ENCODE data around the gene KAT6B.

The KAT6B gene

GRCh38 chr10:74955796-74956195 lies 129.4 kb downstream of the KAT6B start:
- Mint-ChIP-seq H3K4me1 (peaks cover 46% of the 10 kb centered on the region), H3K27me3 (no peaks in the 10 kb centered on the region), H3K4me3 (no peak overlapping the region), H3K27ac (peak overlapping the region; percentile 12), H3K36me3 (peaks cover 7% of the 10 kb centered on the region), H3K9me3 (no peaks in the 10 kb centered on the region)

DNA sequence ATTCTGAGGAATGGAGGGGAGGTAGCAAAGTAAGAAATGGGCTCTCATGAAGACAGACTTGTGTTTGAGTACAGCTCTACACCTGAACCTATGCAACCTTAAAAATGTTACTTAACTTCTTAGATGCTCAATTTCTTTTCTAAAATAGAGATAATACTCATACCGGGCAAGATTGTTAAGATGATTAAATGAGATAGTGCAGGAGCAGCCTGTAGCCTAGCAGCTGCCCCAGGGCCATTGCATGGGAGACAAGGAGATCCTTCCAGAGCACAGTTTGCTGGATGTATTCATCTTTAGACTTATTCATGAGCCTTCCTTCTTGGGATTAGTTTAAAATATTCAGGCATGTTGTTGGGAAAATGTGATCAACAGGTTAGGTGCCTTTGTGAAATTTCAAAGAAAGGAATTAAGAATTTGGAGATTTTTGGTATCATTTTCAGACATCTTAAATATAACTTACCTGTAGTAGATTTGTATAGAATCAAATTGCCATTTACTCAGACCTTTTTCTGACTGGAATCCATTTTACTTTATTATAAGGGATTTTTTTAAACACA lies 130.2 kb downstream of the KAT6B start:
- no peaks in the 10 kb centered on the region for H3K9me3 Mint-ChIP-seq
- H3K27ac Mint-ChIP-seq, result no peak overlapping the region
- H3K4me3 Mint-ChIP-seq, result no peak overlapping the region
- H3K4me1 Mint-ChIP-seq, result peaks cover 50% of the 10 kb centered on the region
- peaks cover 2% of the 10 kb centered on the region for H3K36me3 Mint-ChIP-seq
- H3K27me3 Mint-ChIP-seq, result no peaks in the 10 kb centered on the region

- H3K36me3 Mint-ChIP-seq, result peaks cover 2% of the 10 kb centered on the region
- peaks cover 48% of the 10 kb centered on the region for H3K4me1 Mint-ChIP-seq
- no peak overlapping the region for H3K4me3 Mint-ChIP-seq
- no peaks in the 10 kb centered on the region for H3K27me3 Mint-ChIP-seq
- H3K27ac Mint-ChIP-seq, result peak overlapping the region; percentile 27
- no peaks in the 10 kb centered on the region for H3K9me3 Mint-ChIP-seq
Measured at GRCh38 chr10:74957285-74957961, 131.0 kb downstream of the KAT6B start.

- no peak overlapping the region for H3K4me3 Mint-ChIP-seq
- H3K9me3 Mint-ChIP-seq, result no peaks in the 10 kb centered on the region
- no peak overlapping the region for H3K27ac Mint-ChIP-seq
- H3K27me3 Mint-ChIP-seq, result no peaks in the 10 kb centered on the region
- H3K4me1 Mint-ChIP-seq, result peaks cover 47% of the 10 kb centered on the region
- H3K36me3 Mint-ChIP-seq, result peaks cover 4% of the 10 kb centered on the region
Measured at GRCh38 chr10:74958316-74958715, 131.9 kb downstream of the KAT6B start.

GRCh38 chr10:74960670-74961069 lies 134.3 kb downstream of the KAT6B start:
- Mint-ChIP-seq H3K27ac (peak overlapping the region; percentile 42), H3K36me3 (peaks cover 5% of the 10 kb centered on the region), H3K4me3 (no peak overlapping the region), H3K27me3 (no peaks in the 10 kb centered on the region), H3K9me3 (no peaks in the 10 kb centered on the region), H3K4me1 (peaks cover 57% of the 10 kb centered on the region)

DNA sequence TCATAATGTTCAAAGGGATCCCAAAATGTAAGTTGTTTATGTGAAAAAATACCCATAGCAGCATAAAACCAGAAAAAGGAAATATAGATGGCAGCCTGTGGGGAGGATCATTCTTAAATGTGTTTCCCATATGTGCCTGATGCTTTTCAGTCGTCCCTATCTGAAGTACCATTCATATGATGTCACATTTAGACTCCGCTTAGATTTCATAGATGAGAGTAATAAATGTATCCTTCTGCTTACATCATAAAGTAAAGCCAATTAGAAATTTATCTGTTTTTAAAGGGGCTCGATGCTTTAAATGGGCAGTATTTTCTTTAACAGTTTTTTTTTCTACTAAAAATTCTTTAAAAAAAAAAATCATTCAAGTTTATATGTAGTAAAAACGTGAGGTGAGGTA lies 136.1 kb downstream of the KAT6B start:
- peaks cover 9% of the 10 kb centered on the region for H3K36me3 Mint-ChIP-seq
- H3K9me3 Mint-ChIP-seq, result no peaks in the 10 kb centered on the region
- no peaks in the 10 kb centered on the region for H3K27me3 Mint-ChIP-seq
- no peak overlapping the region for H3K27ac Mint-ChIP-seq
- peaks cover 54% of the 10 kb centered on the region for H3K4me1 Mint-ChIP-seq
- no peak overlapping the region for H3K4me3 Mint-ChIP-seq

GRCh38 chr10:74963549-74963948 lies 137.1 kb downstream of the KAT6B start:
- Mint-ChIP-seq H3K9me3 (no peaks in the 10 kb centered on the region), H3K4me1 (peaks cover 60% of the 10 kb centered on the region), H3K27ac (peak overlapping the region; percentile 75), H3K27me3 (no peaks in the 10 kb centered on the region), H3K36me3 (peaks cover 9% of the 10 kb centered on the region), H3K4me3 (no peak overlapping the region)

- Mint-ChIP-seq H3K4me1 (peaks cover 68% of the 10 kb centered on the region), H3K9me3 (no peaks in the 10 kb centered on the region), H3K27me3 (no peaks in the 10 kb centered on the region), H3K36me3 (peaks cover 10% of the 10 kb centered on the region), H3K4me3 (peak overlapping the region; percentile 81), H3K27ac (peak overlapping the region; percentile 93)
Measured at GRCh38 chr10:74967911-74968666, 141.7 kb downstream of the KAT6B start.

- Mint-ChIP-seq H3K27me3 (no peaks in the 10 kb centered on the region), H3K9me3 (no peaks in the 10 kb centered on the region), H3K4me3 (peak overlapping the region; percentile 81), H3K27ac (peak overlapping the region; percentile 93), H3K36me3 (peaks cover 11% of the 10 kb centered on the region), H3K4me1 (peaks cover 62% of the 10 kb centered on the region)
Measured at GRCh38 chr10:74968667-74969061, 142.3 kb downstream of the KAT6B start.

DNA sequence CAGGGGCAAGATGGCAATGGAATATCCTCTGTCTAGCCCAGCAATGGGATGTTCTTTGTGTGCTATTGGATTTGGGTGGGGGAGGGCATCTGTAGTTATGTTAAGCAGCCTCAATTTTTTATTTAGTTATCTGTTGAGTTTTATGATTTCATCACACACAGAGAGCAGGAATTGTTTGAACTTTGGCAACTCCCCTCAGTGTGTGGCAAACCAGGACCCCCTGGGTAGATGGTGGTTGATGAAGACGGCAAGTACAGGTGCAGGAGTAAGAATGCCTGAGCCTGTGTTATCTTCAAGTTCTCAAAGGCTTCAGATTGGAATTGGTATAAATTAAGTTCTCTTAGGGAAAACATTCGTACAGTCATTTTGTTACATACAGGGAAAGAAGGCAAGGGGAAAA lies 142.7 kb downstream of the KAT6B start:
- Mint-ChIP-seq H3K27me3 (no peaks in the 10 kb centered on the region), H3K4me1 (peaks cover 61% of the 10 kb centered on the region), H3K36me3 (peaks cover 12% of the 10 kb centered on the region), H3K4me3 (peak overlapping the region; percentile 81), H3K9me3 (no peaks in the 10 kb centered on the region), H3K27ac (peak overlapping the region; percentile 93)

DNA sequence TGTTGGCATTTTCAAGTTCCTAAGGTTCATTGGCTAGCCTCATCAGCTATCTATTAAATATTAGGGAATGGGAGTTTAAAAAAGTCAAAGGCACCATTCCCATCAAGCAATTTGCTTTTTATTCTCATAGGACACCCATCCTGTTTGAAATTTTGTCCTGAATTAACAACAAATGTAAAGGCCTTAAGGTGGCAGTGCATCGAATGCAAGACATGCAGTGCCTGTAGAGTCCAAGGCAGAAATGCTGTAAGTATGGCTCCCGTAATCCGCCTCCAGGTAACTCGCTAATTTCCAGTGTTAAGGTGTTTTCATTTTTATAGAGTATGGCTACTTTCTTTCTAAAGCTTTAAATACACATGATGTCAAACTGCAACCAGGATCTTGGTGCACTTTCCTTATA lies 143.1 kb downstream of the KAT6B start:
- H3K27ac Mint-ChIP-seq, result peak overlapping the region; percentile 93
- H3K4me1 Mint-ChIP-seq, result peaks cover 59% of the 10 kb centered on the region
- peaks cover 11% of the 10 kb centered on the region for H3K36me3 Mint-ChIP-seq
- no peaks in the 10 kb centered on the region for H3K27me3 Mint-ChIP-seq
- H3K4me3 Mint-ChIP-seq, result no peak overlapping the region
- H3K9me3 Mint-ChIP-seq, result no peaks in the 10 kb centered on the region

GRCh38 chr10:74973741-74974392 lies 147.5 kb downstream of the KAT6B start:
- Mint-ChIP-seq H3K4me1 (peaks cover 63% of the 10 kb centered on the region), H3K4me3 (no peak overlapping the region), H3K9me3 (no peaks in the 10 kb centered on the region), H3K27ac (no peak overlapping the region), H3K27me3 (no peaks in the 10 kb centered on the region), H3K36me3 (peaks cover 29% of the 10 kb centered on the region)

DNA sequence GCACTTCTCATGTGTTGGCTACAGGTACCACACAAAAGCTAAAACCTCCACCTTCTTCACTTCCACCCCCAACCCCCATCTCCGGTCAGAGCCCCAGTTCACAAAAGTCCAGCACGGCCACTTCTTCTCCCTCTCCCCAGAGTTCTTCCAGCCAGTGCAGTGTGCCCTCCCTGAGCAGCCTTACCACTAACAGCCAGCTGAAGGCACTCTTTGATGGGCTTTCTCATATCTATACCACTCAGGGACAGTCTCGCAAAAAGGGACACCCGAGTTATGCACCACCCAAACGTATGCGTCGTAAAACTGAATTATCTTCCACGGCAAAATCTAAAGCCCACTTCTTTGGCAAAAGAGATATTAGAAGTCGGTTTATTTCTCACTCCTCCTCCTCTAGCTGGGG lies 149.4 kb downstream of the KAT6B start:
- Mint-ChIP-seq H3K4me1 (peaks cover 46% of the 10 kb centered on the region), H3K27me3 (no peaks in the 10 kb centered on the region), H3K4me3 (no peak overlapping the region), H3K36me3 (peaks cover 32% of the 10 kb centered on the region), H3K9me3 (no peaks in the 10 kb centered on the region), H3K27ac (no peak overlapping the region)

DNA sequence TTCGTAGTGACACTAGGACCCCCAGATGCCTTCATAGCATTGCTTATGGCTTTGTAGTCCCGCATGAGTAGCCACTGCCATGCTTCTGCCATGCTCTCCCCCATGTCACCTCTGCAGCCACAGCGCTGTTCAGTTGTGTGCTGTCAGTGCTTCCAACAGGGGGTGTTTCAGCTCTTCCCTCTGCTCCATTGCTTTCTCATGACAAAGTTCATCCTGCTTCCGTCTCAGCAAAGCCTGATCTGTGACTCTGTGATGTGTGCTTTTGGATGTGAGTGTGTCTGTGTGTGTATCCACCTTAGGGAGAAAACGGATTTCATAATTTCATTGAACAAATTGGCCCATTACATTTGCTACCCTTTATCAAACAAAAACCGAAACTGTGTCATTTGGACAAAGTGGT lies 150.2 kb downstream of the KAT6B start:
- no peaks in the 10 kb centered on the region for H3K27me3 Mint-ChIP-seq
- H3K27ac Mint-ChIP-seq, result peak overlapping the region; percentile 13
- peaks cover 40% of the 10 kb centered on the region for H3K4me1 Mint-ChIP-seq
- no peaks in the 10 kb centered on the region for H3K9me3 Mint-ChIP-seq
- peaks cover 32% of the 10 kb centered on the region for H3K36me3 Mint-ChIP-seq
- no peak overlapping the region for H3K4me3 Mint-ChIP-seq

GRCh38 chr10:74977072-74977471 lies 150.7 kb downstream of the KAT6B start:
- H3K36me3 Mint-ChIP-seq, result peaks cover 32% of the 10 kb centered on the region
- peaks cover 40% of the 10 kb centered on the region for H3K4me1 Mint-ChIP-seq
- H3K27me3 Mint-ChIP-seq, result no peaks in the 10 kb centered on the region
- no peaks in the 10 kb centered on the region for H3K9me3 Mint-ChIP-seq
- peak overlapping the region; percentile 53 for H3K27ac Mint-ChIP-seq
- peak overlapping the region; percentile 63 for H3K4me3 Mint-ChIP-seq
